ENCODE data around the gene ACTL8. TPM values are rescaled to one million over a fixed set of nuclear protein-coding genes. Genes with fewer than 3 reads are reported as not detected.

Gene ACTL8
- polyA plus RNA-seq, 1 donor (not counting 4 experiments of a cell fraction or from before 2014, with no cell fraction given) = not detected

- DNase-seq (ENCODE audit: low read depth, low spot score) = no peak
- dilution Hi-C loops (cut with MboI; ENCODE audit: extremely low pct_ligation_motif_present, low sequenced_read_pairs) = no loop called here
- Histone ChIP-seq H3K9me3 (ENCODE audit: control insufficient read depth, low read depth, low read length) (peaks cover 4% of the 10 kb centered on the region), H3K27me3 (ENCODE audit: control insufficient read depth, extremely low read depth, insufficient read depth, low read length) (no peaks in the 10 kb centered on the region), H3K4me1 (ENCODE audit: control insufficient read depth, extremely low read depth, insufficient read depth, low read length) (no peaks in the 10 kb centered on the region), H4K20me1 (ENCODE audit: control insufficient read depth, extremely low read depth, insufficient read depth, low read length) (no peaks in the 10 kb centered on the region), H3K27ac (ENCODE audit: control insufficient read depth, insufficient read depth, low read length) (no peak overlapping the region), H3K36me3 (ENCODE audit: control insufficient read depth in 2 of 2, extremely low read depth in 1 of 2, insufficient read depth in 2 of 2, low read length in 2 of 2) (no peaks in the 10 kb centered on the region), H2AFZ (ENCODE audit: control insufficient read depth, low read length) (no peak overlapping the region), H3K79me2 (ENCODE audit: control insufficient read depth, insufficient read depth, low read length) (no peaks in the 10 kb centered on the region), H3K9me1 (ENCODE audit: control insufficient read depth, extremely low read depth, insufficient read depth, low read length) (no peaks in the 10 kb centered on the region), H3K4me3 (ENCODE audit: control insufficient read depth in 2 of 3, extremely low read depth in 1 of 3, insufficient read depth in 2 of 3, low read depth in 1 of 3, low read length in 3 of 3) (no peak overlapping the region), H3K4me2 (ENCODE audit: control insufficient read depth, extremely low read depth, insufficient read depth, low read depth, low read length) (no peak overlapping the region), H3K9ac (ENCODE audit: control insufficient read depth, extremely low read depth, insufficient read depth, low read length) (no peak overlapping the region)
- no peak for TF ChIP-seq CTCF (optimal IDR thresholded peaks at IDR 0.05 in 1 of 3, IDR thresholded peaks at IDR 0.05 in 1 of 3, conservative IDR thresholded peaks at IDR 0.05 in 1 of 3; ENCODE audit: extremely low read depth in 1 of 3, insufficient read depth in 2 of 3, low read length in 3 of 3)
- FAIRE-seq = no peak
Measured at GRCh38 chr1:17763995-17764394, 8.9 kb downstream of the ACTL8 start.

GRCh38 chr1:17764591-17764990, 9.5 kb downstream of the ACTL8 start:
- H4K20me1 ChIP-seq (ENCODE audit: control insufficient read depth, extremely low read depth, insufficient read depth, low read length) = no peaks in the 10 kb centered on the region
- DNase-seq (ENCODE audit: low read depth, low spot score) (no peak), FAIRE-seq (no peak)
- H3K9me3 ChIP-seq (ENCODE audit: control insufficient read depth, low read depth, low read length) = no peaks in the 10 kb centered on the region
- no peaks in the 10 kb centered on the region for H3K79me2 ChIP-seq (ENCODE audit: control insufficient read depth, insufficient read depth, low read length)
- no peak overlapping the region for H3K27ac ChIP-seq (ENCODE audit: control insufficient read depth, insufficient read depth, low read length)
- H3K9me1 ChIP-seq (ENCODE audit: control insufficient read depth, extremely low read depth, insufficient read depth, low read length) = no peaks in the 10 kb centered on the region
- no peak overlapping the region for H2AFZ ChIP-seq (ENCODE audit: control insufficient read depth, low read length)
- no peaks in the 10 kb centered on the region for H3K4me1 ChIP-seq (ENCODE audit: control insufficient read depth, extremely low read depth, insufficient read depth, low read length)
- TF ChIP-seq CTCF (optimal IDR thresholded peaks at IDR 0.05 in 1 of 3, IDR thresholded peaks at IDR 0.05 in 1 of 3, conservative IDR thresholded peaks at IDR 0.05 in 1 of 3; ENCODE audit: extremely low read depth in 1 of 3, insufficient read depth in 2 of 3, low read length in 3 of 3) = no peak
- no peak for TF ChIP-seq EZH2 (IDR thresholded peaks at IDR 0.05; ENCODE audit: low read length)
- H3K36me3 ChIP-seq (ENCODE audit: control insufficient read depth in 2 of 2, extremely low read depth in 1 of 2, insufficient read depth in 2 of 2, low read length in 2 of 2) = no peaks in the 10 kb centered on the region
- dilution Hi-C loops (cut with MboI; ENCODE audit: extremely low pct_ligation_motif_present, low sequenced_read_pairs) = no loop called here
- no peak overlapping the region for H3K9ac ChIP-seq (ENCODE audit: control insufficient read depth, extremely low read depth, insufficient read depth, low read length)
- no peak overlapping the region for H3K4me3 ChIP-seq (ENCODE audit: control insufficient read depth in 2 of 3, extremely low read depth in 1 of 3, insufficient read depth in 2 of 3, low read depth in 1 of 3, low read length in 3 of 3)
- H3K4me2 ChIP-seq (ENCODE audit: control insufficient read depth, extremely low read depth, insufficient read depth, low read depth, low read length) = no peak overlapping the region
- no peaks in the 10 kb centered on the region for H3K27me3 ChIP-seq (ENCODE audit: control insufficient read depth, extremely low read depth, insufficient read depth, low read length)

Measured in keratinocyte (primary cell).